A549 (cell line): Measurements from ENCODE around the gene ARL15.

Experiments
- E2F6 ChIP-seq: IDR thresholded peaks from 2 replicates; pipeline ENCODE4 v1.6.1; 2012; ENCODE audit warnings: low read depth, borderline replicate concordance
- MAX ChIP-seq: IDR thresholded peaks from 2 replicates; pipeline ENCODE4 v1.6.1; 2012

- TF ChIP-seq MAX (no peak), E2F6 (no peak)
These were observed 212.1 kb downstream of the ARL15 start for GRCh38 chr5:54098267-54098666.
